ENCODE measurements around the gene NIPAL4. TPM values are rescaled to one million over a fixed set of nuclear protein-coding genes. Genes with fewer than 3 reads are reported as not detected.

NIPAL4 gene
- polyA plus RNA-seq, 2 of the 4 experiments (the other 2 are of a cell fraction) = 8.6 to 8.9 TPM

- WGBS (ENCODE audit: missing lambda C conversion rate) = 71% methylated on average over 3 of the region's 3 CpGs
- ChIA-PET POLR2A (no interaction called here), CTCF (interaction anchor here (1.0 to 2.1 kb wide), 2 partner anchors 15 to 19 kb away, joined by 3 to 6 read pairs; no protein-coding TSS in a partner anchor)
- H3K27ac ChIP-seq = no peak overlapping the region
- FAIRE-seq (no peak), DNase-seq (ENCODE audit: low read depth in 1 of 2, low spot score in 1 of 2) (no peak), ATAC-seq (peak in 1 of 2 experiments; percentile 35; a peak in 1 of 6 replicates)
- H3K4me2 ChIP-seq = no peak overlapping the region
- no peaks in the 10 kb centered on the region for H3K4me1 ChIP-seq
- no peak overlapping the region for H3K4me3 ChIP-seq
- H3K9me3 ChIP-seq = no peaks in the 10 kb centered on the region
- no peak for TF ChIP-seq HOXB5 (CRISPR knock-in tag; IDR thresholded peaks at IDR 0.05)
- no peak for TF ChIP-seq EP300 (IDR thresholded peaks at IDR 0.05)
- TF ChIP-seq USF2 (IDR thresholded peaks at IDR 0.05) = no peak
- no peak for TF ChIP-seq RCOR1 (IDR thresholded peaks at IDR 0.05; ENCODE audit: low read depth, low read length)
- TF ChIP-seq SMC3 (IDR thresholded peaks at IDR 0.05) = no peak
- TF ChIP-seq ZSCAN20 (CRISPR knock-in tag; IDR thresholded peaks at IDR 0.05) = no peak
- TF ChIP-seq EHMT2 (IDR thresholded peaks at IDR 0.05; ENCODE audit: low read depth) = no peak
- TF ChIP-seq POLR2AphosphoS2 (conservative IDR thresholded peaks at IDR 0.05; ENCODE audit: low read length) = no peak
- TF ChIP-seq CEBPB (IDR thresholded peaks at IDR 0.05) = no peak
- TF ChIP-seq HOXA7 (CRISPR knock-in tag; IDR thresholded peaks at IDR 0.05) = no peak
- TF ChIP-seq ZC3H11A (IDR thresholded peaks at IDR 0.05) = no peak
- no peak for TF ChIP-seq CHD4 (IDR thresholded peaks at IDR 0.05; ENCODE audit: borderline replicate concordance)
- no peak for TF ChIP-seq SREBF2 (IDR thresholded peaks at IDR 0.05)
Measured at GRCh38 chr5:157486861-157487260, 26.8 kb downstream of the NIPAL4 start.

GRCh38 chr5:157487358-157487757, 27.3 kb downstream of the NIPAL4 start:
- Histone ChIP-seq H3K4me2 (no peak overlapping the region), H3K9me3 (no peaks in the 10 kb centered on the region), H3K4me3 (no peak overlapping the region), H3K4me1 (no peaks in the 10 kb centered on the region), H3K27ac (no peak overlapping the region)
- DNase-seq (ENCODE audit: low read depth in 1 of 2, low spot score in 1 of 2) = no peak
- POLR2A ChIA-PET = no interaction called here
- no peak for TF ChIP-seq POLR2A (IDR thresholded peaks at IDR 0.05; ENCODE audit: low read length)
- no peak for TF ChIP-seq E2F6 (IDR thresholded peaks at IDR 0.05; ENCODE audit: borderline replicate concordance, low read depth)
- TF ChIP-seq KDM1A (IDR thresholded peaks at IDR 0.05; ENCODE audit: low read depth) = no peak
- no peak for TF ChIP-seq NPAS2 (CRISPR knock-in tag; IDR thresholded peaks at IDR 0.05; ENCODE audit: borderline replicate concordance)
- no peak for TF ChIP-seq ZFP36 (IDR thresholded peaks at IDR 0.05; ENCODE audit: borderline replicate concordance, partially characterized antibody)
- TF ChIP-seq MYC (IDR thresholded peaks at IDR 0.05; ENCODE audit: borderline replicate concordance, low read length) = no peak
- no peak for TF ChIP-seq CBX8 (IDR thresholded peaks at IDR 0.05)
- TF ChIP-seq HEYL (CRISPR knock-in tag; IDR thresholded peaks at IDR 0.05) = no peak
- TF ChIP-seq TFCP2L1 (CRISPR knock-in tag; IDR thresholded peaks at IDR 0.05) = no peak
- TF ChIP-seq CHD4 (IDR thresholded peaks at IDR 0.05; ENCODE audit: borderline replicate concordance) = no peak
- TF ChIP-seq HDAC2 (IDR thresholded peaks at IDR 0.05) = no peak
- no peak for TF ChIP-seq FOSL2 (IDR thresholded peaks at IDR 0.05)
- no peak for TF ChIP-seq FOSL2 (CRISPR knock-in tag; IDR thresholded peaks at IDR 0.05)
- no peak for TF ChIP-seq HMGXB4 (CRISPR knock-in tag; IDR thresholded peaks at IDR 0.05; ENCODE audit: borderline replicate concordance)
- WGBS (ENCODE audit: missing lambda C conversion rate) = 74% methylated on average over 3 of the region's 3 CpGs
- ATAC-seq = no peak
- CTCF ChIA-PET = interaction anchor here (1.0 kb wide), 1 partner anchor 10 kb away, joined by 5 read pairs; no protein-coding TSS in a partner anchor
- FAIRE-seq = no peak

Measured in A549 (cell line).